Measurements from ENCODE around the gene GUCA2B. TPM values are rescaled to one million over a fixed set of nuclear protein-coding genes. Genes with fewer than 3 reads are reported as not detected.

The GUCA2B gene
- total RNA-seq, 4 donors from 2014 or later = not detected

GRCh38 chr1:42140191-42140590 is 13.0 kb upstream of the GUCA2B start:
- no peak overlapping the region for H3K27ac ChIP-seq
- intact Hi-C loops (cut with DNase I; ENCODE audit: low total_unique reads) = no loop called here
- H3K27me3 ChIP-seq = no peaks in the 10 kb centered on the region

GRCh38 chr1:42141978-42142377 is 11.2 kb upstream of the GUCA2B start:
- intact Hi-C loops (cut with DNase I; ENCODE audit: low total_unique reads) = no loop called here
- H3K36me3 ChIP-seq = no peaks in the 10 kb centered on the region
- no peak overlapping the region for H3K4me3 ChIP-seq
- peaks cover 0 to 5% of the 10 kb centered on the region in 2 donors for H3K27me3 ChIP-seq
- H3K4me1 ChIP-seq = no peaks in the 10 kb centered on the region
- no peaks in the 10 kb centered on the region for H3K9me3 ChIP-seq
- H3K27ac ChIP-seq = no peak overlapping the region
- no peak for TF ChIP-seq POLR2A (IDR thresholded peaks at IDR 0.05)
- TF ChIP-seq, protein P1, sequence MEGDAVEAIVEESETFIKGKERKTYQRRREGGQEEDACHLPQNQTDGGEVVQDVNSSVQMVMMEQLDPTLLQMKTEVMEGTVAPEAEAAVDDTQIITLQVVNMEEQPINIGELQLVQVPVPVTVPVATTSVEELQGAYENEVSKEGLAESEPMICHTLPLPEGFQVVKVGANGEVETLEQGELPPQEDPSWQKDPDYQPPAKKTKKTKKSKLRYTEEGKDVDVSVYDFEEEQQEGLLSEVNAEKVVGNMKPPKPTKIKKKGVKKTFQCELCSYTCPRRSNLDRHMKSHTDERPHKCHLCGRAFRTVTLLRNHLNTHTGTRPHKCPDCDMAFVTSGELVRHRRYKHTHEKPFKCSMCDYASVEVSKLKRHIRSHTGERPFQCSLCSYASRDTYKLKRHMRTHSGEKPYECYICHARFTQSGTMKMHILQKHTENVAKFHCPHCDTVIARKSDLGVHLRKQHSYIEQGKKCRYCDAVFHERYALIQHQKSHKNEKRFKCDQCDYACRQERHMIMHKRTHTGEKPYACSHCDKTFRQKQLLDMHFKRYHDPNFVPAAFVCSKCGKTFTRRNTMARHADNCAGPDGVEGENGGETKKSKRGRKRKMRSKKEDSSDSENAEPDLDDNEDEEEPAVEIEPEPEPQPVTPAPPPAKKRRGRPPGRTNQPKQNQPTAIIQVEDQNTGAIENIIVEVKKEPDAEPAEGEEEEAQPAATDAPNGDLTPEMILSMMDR (IDR thresholded peaks at IDR 0.05) = no peak
- DNase-seq = no peak

More at GRCh38 chr1:42140191-42140590, 13.0 kb upstream of the GUCA2B start:
- no peaks in the 10 kb centered on the region for H3K9me3 ChIP-seq
- TF ChIP-seq, protein P1 (IDR thresholded peaks at IDR 0.05) = no peak
- TF ChIP-seq POLR2A (IDR thresholded peaks at IDR 0.05) = no peak
- no peaks in the 10 kb centered on the region for H3K36me3 ChIP-seq
- H3K4me1 ChIP-seq = no peaks in the 10 kb centered on the region
- H3K4me3 ChIP-seq = no peak overlapping the region
- DNase-seq = no peak

GRCh38 chr1:42142894-42143675 is 10.1 kb upstream of the GUCA2B start:
- Histone ChIP-seq H3K4me1 (no peaks in the 10 kb centered on the region), H3K36me3 (no peaks in the 10 kb centered on the region), H3K9me3 (no peaks in the 10 kb centered on the region), H3K27me3 (peaks cover 0 to 6% of the 10 kb centered on the region in 2 donors), H3K4me3 (no peak overlapping the region), H3K27ac (no peak overlapping the region)
- intact Hi-C loops (cut with DNase I; ENCODE audit: low total_unique reads) = no loop called here
- DNase-seq = no peak
- TF ChIP-seq, protein P1 (IDR thresholded peaks at IDR 0.05) = no peak
- TF ChIP-seq POLR2A (IDR thresholded peaks at IDR 0.05) = no peak

- no peaks in the 10 kb centered on the region for H3K9me3 ChIP-seq
- no peak for DNase-seq
These were observed 9.1 kb upstream of the GUCA2B start for GRCh38 chr1:42143896-42144710.

More at GRCh38 chr1:42143896-42144710, 9.1 kb upstream of the GUCA2B start:
- H3K27ac ChIP-seq = no peak overlapping the region
- intact Hi-C loops (cut with DNase I; ENCODE audit: low total_unique reads) = no loop called here
- no peaks in the 10 kb centered on the region for H3K4me1 ChIP-seq
- no peaks in the 10 kb centered on the region for H3K36me3 ChIP-seq
- TF ChIP-seq POLR2A (IDR thresholded peaks at IDR 0.05) = no peak
- TF ChIP-seq, protein P1 (IDR thresholded peaks at IDR 0.05) = no peak
- peaks cover 0 to 6% of the 10 kb centered on the region in 2 donors for H3K27me3 ChIP-seq
- no peak overlapping the region for H3K4me3 ChIP-seq

Data from uterus (tissue), 4 donors.